HepG2 (cell line): Measurements from ENCODE around the gene PATL2. TPM values are rescaled to one million over a fixed set of nuclear protein-coding genes. Genes with fewer than 3 reads are reported as not detected.

Experiments used
- MTERF4 ChIP-seq: sonication (generic); formaldehyde crosslinking; IDR thresholded peaks from 2 replicates; pipeline ENCODE4 v1.8.0; 2023; ENCODE audit warnings: mild to moderate bottlenecking, missing genetic modification reagents
- PATZ1 ChIP-seq: sonication (generic); formaldehyde crosslinking; IDR thresholded peaks from 2 replicates; pipeline ENCODE4 v1.4.0; 2020; ENCODE audit warnings: missing genetic modification reagents
- PHF8 ChIP-seq: sonication (generic); formaldehyde crosslinking; IDR thresholded peaks from 2 replicates; pipeline ENCODE4 v1.5.0; 2020; ENCODE audit warnings: missing genetic modification reagents
- POGZ ChIP-seq: sonication (generic); formaldehyde crosslinking; IDR thresholded peaks from 2 replicates; pipeline ENCODE4 v1.4.0; 2020; ENCODE audit warnings: mild to moderate bottlenecking, missing genetic modification reagents
- PRDM15 ChIP-seq: sonication (generic); formaldehyde crosslinking; IDR thresholded peaks from 2 replicates; pipeline ENCODE4 v1.4.0; 2020; ENCODE audit warnings: missing genetic modification reagents
- RARA ChIP-seq: IDR thresholded peaks from 2 replicates; pipeline ENCODE4 v1.6.1; 2016; ENCODE audit warnings: missing genetic modification reagents, missing compliant biosample characterization
- SRF ChIP-seq: IDR thresholded peaks from 2 replicates; pipeline ENCODE4 v1.6.1; 2011; ENCODE audit warnings: mild to moderate bottlenecking, low read depth, low read length, moderate library complexity
- THAP7 ChIP-seq: sonication (generic); formaldehyde crosslinking; IDR thresholded peaks from 2 replicates; pipeline ENCODE4 v1.8.1; 2023; ENCODE audit warnings: mild to moderate bottlenecking, missing genetic modification reagents
- TMF1 ChIP-seq: sonication (generic); formaldehyde crosslinking; IDR thresholded peaks from 2 replicates; pipeline ENCODE4 v1.8.1; 2022; ENCODE audit warnings: low read depth, missing genetic modification reagents
- ZBTB44 ChIP-seq: sonication (generic); formaldehyde crosslinking; IDR thresholded peaks from 2 replicates; pipeline ENCODE4 v1.4.0; 2020; ENCODE audit warnings: missing genetic modification reagents
- ZBTB49 ChIP-seq: sonication (generic); formaldehyde crosslinking; IDR thresholded peaks from 2 replicates; pipeline ENCODE4 v1.4.0; 2020; ENCODE audit warnings: missing genetic modification reagents, borderline replicate concordance
- ZNF362 ChIP-seq: sonication (generic); formaldehyde crosslinking; IDR thresholded peaks from 2 replicates; pipeline ENCODE4 v1.4.0; 2020; ENCODE audit warnings: missing genetic modification reagents, mild to moderate bottlenecking, borderline replicate concordance
- ZNF562 ChIP-seq: sonication (generic); formaldehyde crosslinking; IDR thresholded peaks from 2 replicates; pipeline ENCODE4 v1.8.0; 2022; ENCODE audit warnings: missing genetic modification reagents, borderline replicate concordance
- polyA plus RNA-seq, 8 experiments: library from polyadenylated mRNA; depleted of rRNA in 3 of 8; stranded (reverse) in 7 of 8; unstranded in 1 of 8; fragments of >200 nt; fragmentation: Illumina TruSeq in 4 of 8; extraction: Trizol in 4 of 8; gene quantifications; 2 replicates each; pipeline versions ENCODE4 v1.2.1 to v1.2.3, GENCODE V29; 2011 to 2016; ENCODE audit warnings: low read depth in 4 of 8, missing spikeins in 1 of 8, mixed read lengths in 1 of 8; ENCODE audit not compliant: insufficient read depth in 1 of 8
- total RNA-seq, 5 experiments: library from RNA; depleted of rRNA; stranded (reverse); fragments of >200 nt; fragmentation: Illumina TruSeq; extraction: Trizol; gene quantifications; 2 replicates each; pipeline ENCODE4 v1.2.3, GENCODE V29; 2016; ENCODE audit warnings: low read depth in 1 of 5

PATL2 gene
- total and polyA plus RNA-seq, 2 of the 13 experiments (the other 11 are each of a cell fraction or from before 2014, with no cell fraction given), result 0.15 to 0.53 TPM

GRCh38 chr15:44711743-44712345, 721 bp upstream of the PATL2 start (continued):
- no peak for TF ChIP-seq ZNF362
- TF ChIP-seq POGZ (CRISPR knock-in tag), result no peak
- TF ChIP-seq PRDM15 (CRISPR knock-in tag), result no peak
- TF ChIP-seq PHF8 (CRISPR knock-in tag), result peak; percentile 13
- TF ChIP-seq RARA, result 0 out of 2 replicates have a peak, but pooled peaks have one; percentile 2
- 0 out of 2 replicates have a peak, but pooled peaks have one; percentile 12 for TF ChIP-seq MTERF4
- TF ChIP-seq PATZ1 (CRISPR knock-in tag), result peak; percentile 67; the same call in 1 of the 2 replicates
- TF ChIP-seq ZBTB49 (CRISPR knock-in tag), result 0 out of 2 replicates have a peak, but pooled peaks have one; percentile 6
- no peak for TF ChIP-seq ZNF562 (CRISPR knock-in tag)
- TF ChIP-seq ZBTB44, result no peak
- no peak for TF ChIP-seq SRF
- TF ChIP-seq TMF1 (CRISPR knock-in tag), result peak; percentile 60; the same call in 1 of the 2 replicates
- 0 out of 2 replicates have a peak, but pooled peaks have one; percentile 57 for TF ChIP-seq THAP7
